HG02759 (cell line): ENCODE data around the gene RALGPS2.

Experiments
- ATAC-seq: cut with Tn5 transposase; IDR thresholded peaks from one replicate; pipeline ENCODE4 v1.9.1; 2021; ENCODE audit warnings: mild to moderate bottlenecking, moderate library complexity; ENCODE audit not compliant: unreplicated experiment

The RALGPS2 gene

GRCh38 chr1:178960482-178961240 is 235.6 kb downstream of the RALGPS2 start:
- ATAC-seq: no peak

DNA sequence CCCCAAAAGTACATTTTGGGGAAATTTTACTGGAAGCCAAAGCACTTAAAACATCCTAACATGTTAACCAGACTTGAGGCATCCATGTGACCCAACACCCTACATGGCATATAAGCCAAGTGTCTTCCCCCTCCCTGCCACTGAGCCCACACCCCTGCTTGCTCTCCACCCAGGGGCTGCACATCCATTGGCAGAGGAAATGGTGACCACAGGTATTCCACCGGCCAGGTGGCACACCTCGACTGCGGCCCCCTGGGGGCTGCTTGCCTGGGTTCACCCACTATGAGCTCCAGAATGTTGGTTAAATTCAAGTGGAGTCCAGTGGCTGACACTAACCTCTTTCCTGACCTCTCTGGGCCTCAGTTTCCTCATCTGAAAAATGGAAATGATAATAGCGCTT is 236.3 kb downstream of the RALGPS2 start:
- no peak for ATAC-seq

- no peak for ATAC-seq
Observed at GRCh38 chr1:178961868-178962267, 236.8 kb downstream of the RALGPS2 start.

DNA sequence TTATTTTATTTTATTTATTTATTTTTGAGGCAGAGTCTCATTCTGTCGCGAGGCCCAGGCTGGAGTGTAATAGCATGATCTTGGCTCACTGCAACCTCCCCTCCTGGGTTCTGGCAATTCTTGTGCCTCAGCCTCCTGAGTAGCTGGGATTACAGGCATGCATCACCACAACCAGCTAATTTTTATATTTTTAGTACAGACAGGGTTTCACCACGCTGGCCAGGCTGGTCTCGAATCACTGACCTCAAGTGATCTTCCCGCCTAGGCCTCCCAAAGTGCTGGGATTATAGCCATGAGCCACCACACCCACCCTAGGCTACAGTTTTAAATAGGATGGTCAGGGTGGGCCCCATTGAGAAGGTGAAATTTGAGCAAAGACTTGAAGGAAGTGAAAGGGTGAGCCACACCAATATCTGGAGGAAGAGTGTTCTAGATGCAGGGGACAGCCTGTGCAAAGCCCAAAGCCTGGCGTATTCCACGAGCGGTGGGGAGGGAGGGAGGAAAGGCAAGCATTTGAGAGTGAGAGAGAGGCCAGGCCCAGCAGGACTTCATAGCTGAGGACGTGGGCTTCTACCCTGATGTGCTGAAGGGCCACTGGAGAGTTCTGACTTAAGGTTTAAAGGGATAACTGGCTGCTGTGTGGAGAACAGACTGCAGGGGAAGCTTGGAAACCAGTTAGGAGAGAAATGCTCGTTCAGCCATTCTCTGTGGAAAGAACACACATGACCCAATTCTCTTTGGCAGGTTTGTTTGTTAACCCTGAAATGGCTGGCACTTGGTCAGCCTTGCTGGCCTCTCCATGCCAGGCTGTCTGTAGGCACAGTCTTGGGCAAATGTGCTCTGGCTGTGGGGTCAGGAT is 238.0 kb downstream of the RALGPS2 start:
- no peak for ATAC-seq

- ATAC-seq: no peak
Observed at GRCh38 chr1:178964469-178965330, 239.7 kb downstream of the RALGPS2 start.

- no peak for ATAC-seq
Observed at GRCh38 chr1:178966312-178966711, 241.3 kb downstream of the RALGPS2 start.

- no peak for ATAC-seq
Observed at GRCh38 chr1:178969226-178969987, 244.4 kb downstream of the RALGPS2 start.

DNA sequence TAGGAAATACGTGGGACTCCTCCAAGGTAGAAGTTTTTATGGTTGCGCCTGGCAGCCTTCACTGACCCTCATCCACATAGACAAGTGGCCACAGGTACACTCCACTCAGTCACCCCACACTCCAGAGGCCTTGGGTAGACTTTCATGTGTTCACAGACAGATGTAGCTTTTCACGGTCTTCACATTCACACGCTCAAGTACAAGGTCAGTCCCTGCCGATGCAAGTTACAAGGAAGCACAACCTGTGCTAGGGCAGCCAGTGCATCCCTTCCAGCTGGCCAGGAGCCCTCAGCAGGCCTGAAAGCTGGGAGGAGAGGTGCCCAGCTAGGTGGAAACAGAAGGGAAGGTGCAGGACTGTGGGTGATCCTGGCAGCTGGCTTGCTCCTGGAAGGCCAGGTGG is 245.1 kb downstream of the RALGPS2 start:
- no peak for ATAC-seq
